ENCODE measurements around the gene KLRF2. TPM values are rescaled to one million over a fixed set of nuclear protein-coding genes. Genes with fewer than 3 reads are reported as not detected.

KLRF2 gene
- total RNA-seq, 1 experiment from 2014 or later, result not detected

GRCh38 chr12:9881988-9882387 lies 699 bp downstream of the KLRF2 start:
- TF ChIP-seq, protein P1, sequence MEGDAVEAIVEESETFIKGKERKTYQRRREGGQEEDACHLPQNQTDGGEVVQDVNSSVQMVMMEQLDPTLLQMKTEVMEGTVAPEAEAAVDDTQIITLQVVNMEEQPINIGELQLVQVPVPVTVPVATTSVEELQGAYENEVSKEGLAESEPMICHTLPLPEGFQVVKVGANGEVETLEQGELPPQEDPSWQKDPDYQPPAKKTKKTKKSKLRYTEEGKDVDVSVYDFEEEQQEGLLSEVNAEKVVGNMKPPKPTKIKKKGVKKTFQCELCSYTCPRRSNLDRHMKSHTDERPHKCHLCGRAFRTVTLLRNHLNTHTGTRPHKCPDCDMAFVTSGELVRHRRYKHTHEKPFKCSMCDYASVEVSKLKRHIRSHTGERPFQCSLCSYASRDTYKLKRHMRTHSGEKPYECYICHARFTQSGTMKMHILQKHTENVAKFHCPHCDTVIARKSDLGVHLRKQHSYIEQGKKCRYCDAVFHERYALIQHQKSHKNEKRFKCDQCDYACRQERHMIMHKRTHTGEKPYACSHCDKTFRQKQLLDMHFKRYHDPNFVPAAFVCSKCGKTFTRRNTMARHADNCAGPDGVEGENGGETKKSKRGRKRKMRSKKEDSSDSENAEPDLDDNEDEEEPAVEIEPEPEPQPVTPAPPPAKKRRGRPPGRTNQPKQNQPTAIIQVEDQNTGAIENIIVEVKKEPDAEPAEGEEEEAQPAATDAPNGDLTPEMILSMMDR (conservative IDR thresholded peaks at IDR 0.05), result no peak
- Histone ChIP-seq H3K23ac (ENCODE audit: insufficient read length, low read depth, low read length) (no peak overlapping the region), H2BK15ac (ENCODE audit: low read depth, low read length) (no peak overlapping the region), H2BK120ac (ENCODE audit: low read depth, low read length, poor library complexity, severe bottlenecking) (no peak overlapping the region), H3K9me3 (ENCODE audit: control insufficient read depth, low read depth, low read length) (no peaks in the 10 kb centered on the region), H4K8ac (replicated peaks; ENCODE audit: insufficient read length, low read depth, low read length) (no peak overlapping the region), H3K9ac (ENCODE audit: extremely low read depth, insufficient read length, low read length) (no peak overlapping the region), H3T11ph (ENCODE audit: low read length) (no peak overlapping the region), H3K23me2 (ENCODE audit: insufficient read length, low read depth, low read length, poor library complexity, severe bottlenecking) (no peaks in the 10 kb centered on the region), H3K14ac (ENCODE audit: insufficient read depth, low read length) (no peak overlapping the region), H3K27me3 (ENCODE audit: insufficient read depth, low read length) (no peaks in the 10 kb centered on the region), H2BK12ac (ENCODE audit: insufficient read length, low read depth, low read length) (no peak overlapping the region), H3K4me2 (ENCODE audit: insufficient read depth, insufficient read length, low read length) (no peak overlapping the region), H4K20me1 (ENCODE audit: control insufficient read depth, insufficient read depth, insufficient read length) (no peaks in the 10 kb centered on the region), H3K4me1 (ENCODE audit: insufficient read depth, low read length) (no peaks in the 10 kb centered on the region), H3K79me2 (ENCODE audit: insufficient read depth, low read length) (no peaks in the 10 kb centered on the region), H2AK5ac (ENCODE audit: insufficient read length, low read length) (no peak overlapping the region), H3K79me1 (ENCODE audit: insufficient read depth, low read depth, low read length, poor library complexity, severe bottlenecking) (no peaks in the 10 kb centered on the region), H3K4ac (ENCODE audit: low read depth, low read length) (no peak overlapping the region), H3K27ac (ENCODE audit: insufficient read length, low read depth, low read length) (no peak overlapping the region), H3K18ac (ENCODE audit: insufficient read length, low read depth, low read length) (no peak overlapping the region), H4K5ac (ENCODE audit: insufficient read length, low read depth, low read length) (no peak overlapping the region), H3K56ac (ENCODE audit: insufficient read length, low read depth, low read length) (no peak overlapping the region), H2BK20ac (ENCODE audit: low read depth, low read length, poor library complexity, severe bottlenecking) (no peak overlapping the region), H2AFZ (ENCODE audit: low read length) (no peak overlapping the region), H4K91ac (ENCODE audit: insufficient read length, low read depth, low read length) (no peak overlapping the region), H2BK5ac (ENCODE audit: insufficient read length, low read length) (no peak overlapping the region)
- Mint-ChIP-seq H3K9me3 (no peaks in the 10 kb centered on the region; a peak in 1 of 5 replicates), H3K27ac (no peak overlapping the region), H3K27me3 (ENCODE audit: low read depth) (no peaks in the 10 kb centered on the region), H3K4me3 (no peak overlapping the region), H3K36me3 (ENCODE audit: insufficient read depth in 1 of 3, low read depth in 3 of 3) (no peaks in the 10 kb centered on the region), H3K4me1 (peaks cover 12 to 15% of the 10 kb centered on the region in 2 experiments)
- no CpG with 5 or more reads among the region's 5 CpGs for WGBS (ENCODE audit: extremely low coverage, insufficient read length, low lambda C conversion rate)
- DNase-seq, result no peak

All from H9 (cell line).